GM23248 (cell line): Measurements from ENCODE around the gene ERO1B.

Experiments used
- EZH2 ChIP-seq: fragments of 200-600 bp; sonication (generic); IDR thresholded peaks from 2 replicates; pipeline ENCODE4 v1.6.1; 2018; ENCODE audit warnings: antibody characterized with exemption, mild to moderate bottlenecking; ENCODE audit not compliant: insufficient read depth, poor library complexity, severe bottlenecking
- EZH2phosphoT487 ChIP-seq: fragments of 200-600 bp; sonication (generic); IDR thresholded peaks from 2 replicates; pipeline ENCODE4 v1.6.1; 2018; ENCODE audit warnings: antibody characterized with exemption, moderate library complexity, mild to moderate bottlenecking, low read depth; ENCODE audit not compliant: insufficient read depth

DNA sequence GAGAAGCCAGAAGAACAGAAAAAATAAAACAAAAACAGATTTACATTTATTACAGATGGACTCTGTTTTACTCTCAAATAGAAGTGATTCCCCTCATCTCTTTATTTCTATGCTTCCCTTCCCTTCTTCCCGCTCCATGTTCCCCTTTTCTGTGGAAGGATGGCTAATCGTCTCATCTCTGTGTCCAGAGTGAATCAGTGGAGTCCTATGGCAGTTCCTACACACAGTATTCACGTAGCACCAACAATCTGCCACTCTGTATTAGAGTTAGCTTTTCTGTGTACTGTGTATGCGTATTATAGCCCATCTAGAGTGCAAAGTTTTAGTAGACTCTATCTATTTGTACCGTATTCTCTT, 6.8 kb upstream of the ERO1B start:
- TF ChIP-seq EZH2 (no peak), EZH2phosphoT487 (no peak)
